Measurements from ENCODE around the gene UBA5. TPM values are rescaled to one million over a fixed set of nuclear protein-coding genes. Genes with fewer than 3 reads are reported as not detected.

The UBA5 gene
- total and polyA plus RNA-seq, 2 of the 13 experiments (the other 11 are each of a cell fraction or from before 2014, with no cell fraction given): 30.2 to 46.8 TPM

DNA sequence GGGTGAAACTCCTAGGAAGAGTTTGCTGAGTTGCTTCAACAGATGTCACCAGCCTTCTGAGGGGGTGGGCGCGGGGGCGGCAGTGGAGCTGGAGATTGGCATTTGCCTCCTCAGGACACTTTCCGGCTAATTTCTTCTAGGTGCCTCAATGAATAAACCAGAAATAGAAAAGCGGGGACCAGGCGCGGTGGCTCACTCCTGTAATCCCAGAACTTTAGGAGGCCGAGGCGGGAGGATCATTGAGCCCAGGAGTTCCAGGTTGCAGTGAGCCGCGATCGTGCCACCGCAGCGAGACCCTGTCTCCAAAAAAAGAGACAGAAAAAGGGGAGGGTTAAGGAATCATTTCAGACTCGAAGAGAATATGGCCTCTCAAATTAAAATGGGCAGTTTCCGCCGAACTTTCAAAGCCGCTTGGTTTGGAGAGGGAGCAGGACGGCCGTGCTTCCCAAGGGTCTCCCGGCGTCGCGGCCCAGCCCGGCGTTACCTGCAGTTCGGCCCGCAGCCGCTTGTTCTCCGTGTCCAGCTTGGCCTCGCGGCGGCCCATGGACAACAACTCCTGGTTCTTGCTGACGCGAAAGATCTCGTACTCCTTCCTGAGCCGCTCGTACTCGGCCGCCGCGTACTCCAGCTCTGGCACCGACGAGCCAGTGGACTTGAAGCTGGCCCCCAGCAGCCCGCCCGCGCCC is 61.5 kb downstream of the UBA5 start (continued):
- TF ChIP-seq SYNCRIP (IDR thresholded peaks at IDR 0.05; ENCODE audit: insufficient read depth, low read depth, low read length) (no peak), ZFP90 (CRISPR knock-in tag; IDR thresholded peaks at IDR 0.05; ENCODE audit: borderline replicate concordance) (no peak), ZBTB8A (CRISPR knock-in tag; IDR thresholded peaks at IDR 0.05; ENCODE audit: borderline replicate concordance, low read depth) (no peak), AGO2 (optimal IDR thresholded peaks at IDR 0.05; ENCODE audit: low read depth, low read length) (peak; percentile 47), ETV5 (CRISPR knock-in tag; IDR thresholded peaks at IDR 0.05; ENCODE audit: borderline replicate concordance) (no peak), ZNF230 (CRISPR knock-in tag; IDR thresholded peaks at IDR 0.05) (peak; percentile 58; the same call in 1 of the 2 replicates), ZMYM3 (CRISPR knock-in tag; IDR thresholded peaks at IDR 0.05) (peak; percentile 1; the same call in 1 of the 2 replicates)
- TF ChIP-seq, protein P1, sequence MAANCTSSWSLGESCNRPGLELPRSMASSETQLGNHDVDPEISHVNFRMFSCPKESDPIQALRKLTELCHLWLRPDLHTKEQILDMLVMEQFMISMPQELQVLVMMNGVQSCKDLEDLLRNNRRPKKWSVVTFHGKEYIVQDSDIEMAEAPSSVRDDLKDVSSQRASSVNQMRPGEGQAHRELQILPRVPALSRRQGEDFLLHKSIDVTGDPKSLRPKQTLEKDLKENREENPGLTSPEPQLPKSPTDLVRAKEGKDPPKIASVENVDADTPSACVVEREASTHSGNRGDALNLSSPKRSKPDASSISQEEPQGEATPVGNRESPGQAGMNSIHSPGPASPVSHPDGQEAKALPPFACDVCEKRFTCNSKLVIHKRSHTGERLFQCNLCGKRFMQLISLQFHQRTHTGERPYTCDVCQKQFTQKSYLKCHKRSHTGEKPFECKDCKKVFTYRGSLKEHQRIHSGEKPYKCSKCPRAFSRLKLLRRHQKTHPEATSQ (CRISPR knock-in tag; IDR thresholded peaks at IDR 0.05; ENCODE audit: borderline replicate concordance): 0 out of 2 replicates have a peak, but pooled peaks have one; percentile 34
- TF ChIP-seq, protein P2, sequence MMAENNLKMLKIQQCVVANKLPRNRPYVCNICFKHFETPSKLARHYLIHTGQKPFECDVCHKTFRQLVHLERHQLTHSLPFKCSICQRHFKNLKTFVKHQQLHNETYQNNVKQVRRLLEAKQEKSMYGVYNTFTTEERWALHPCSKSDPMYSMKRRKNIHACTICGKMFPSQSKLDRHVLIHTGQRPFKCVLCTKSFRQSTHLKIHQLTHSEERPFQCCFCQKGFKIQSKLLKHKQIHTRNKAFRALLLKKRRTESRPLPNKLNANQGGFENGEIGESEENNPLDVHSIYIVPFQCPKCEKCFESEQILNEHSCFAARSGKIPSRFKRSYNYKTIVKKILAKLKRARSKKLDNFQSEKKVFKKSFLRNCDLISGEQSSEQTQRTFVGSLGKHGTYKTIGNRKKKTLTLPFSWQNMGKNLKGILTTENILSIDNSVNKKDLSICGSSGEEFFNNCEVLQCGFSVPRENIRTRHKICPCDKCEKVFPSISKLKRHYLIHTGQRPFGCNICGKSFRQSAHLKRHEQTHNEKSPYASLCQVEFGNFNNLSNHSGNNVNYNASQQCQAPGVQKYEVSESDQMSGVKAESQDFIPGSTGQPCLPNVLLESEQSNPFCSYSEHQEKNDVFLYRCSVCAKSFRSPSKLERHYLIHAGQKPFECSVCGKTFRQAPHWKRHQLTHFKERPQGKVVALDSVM (CRISPR knock-in tag; IDR thresholded peaks at IDR 0.05): peak; percentile 91
- TF ChIP-seq, protein P3, sequence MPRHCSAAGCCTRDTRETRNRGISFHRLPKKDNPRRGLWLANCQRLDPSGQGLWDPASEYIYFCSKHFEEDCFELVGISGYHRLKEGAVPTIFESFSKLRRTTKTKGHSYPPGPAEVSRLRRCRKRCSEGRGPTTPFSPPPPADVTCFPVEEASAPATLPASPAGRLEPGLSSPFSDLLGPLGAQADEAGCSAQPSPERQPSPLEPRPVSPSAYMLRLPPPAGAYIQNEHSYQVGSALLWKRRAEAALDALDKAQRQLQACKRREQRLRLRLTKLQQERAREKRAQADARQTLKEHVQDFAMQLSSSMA (CRISPR knock-in tag; IDR thresholded peaks at IDR 0.05): 0 out of 2 replicates have a peak, but pooled peaks have one; percentile 13

All from HepG2 (cell line).